Vagina (tissue), 2 donors: Measurements from ENCODE around the gene RPTOR. TPM values are rescaled to one million over a fixed set of nuclear protein-coding genes. Genes with fewer than 3 reads are reported as not detected.

ENCODE experiments used
- DNase-seq, 2 donors: peaks; one replicate each; pipeline ENCODE4 v3.0.0-alpha.2; 2017; ENCODE audit errors: extremely low spot score in 2 of 2
- H3K27ac ChIP-seq: fragments of 200-600 bp; sonication (generic); one replicate; pipeline ENCODE4 v1.5.1; 2019
- H3K27me3 ChIP-seq: fragments of 200-600 bp; sonication (generic); one replicate; pipeline ENCODE4 v1.5.1; 2019
- H3K36me3 ChIP-seq, 2 donors: fragments of 200-600 bp; sonication (generic); one replicate each; pipeline ENCODE4 v1.5.1; 2017 to 2019
- H3K4me1 ChIP-seq: fragments of 200-600 bp; sonication (generic); one replicate; pipeline ENCODE4 v1.5.1; 2019
- H3K4me3 ChIP-seq, 2 donors: fragments of 200-600 bp; sonication (generic); 1 replicate in 1 of 2; 2 replicates in 1 of 2; pipeline ENCODE4 v1.5.1; 2016 to 2019
- H3K9me3 ChIP-seq: fragments of 200-600 bp; sonication (generic); one replicate; pipeline ENCODE4 v1.5.1; 2019
- CTCF ChIP-seq, 3 experiments: fragments of 450-650 bp in 2 of 3; fragments of 200-600 bp in 1 of 3; sonication (generic) in 1 of 3; IDR thresholded peaks; one replicate each; pipeline ENCODE4 v1.5.1; 2017 to 2019; ENCODE audit warnings: antibody characterized with exemption in 3 of 3, mild to moderate bottlenecking in 2 of 3, moderate library complexity in 2 of 3
- POLR2A ChIP-seq, 2 donors: fragments of 450-650 bp; IDR thresholded peaks; one replicate each; pipeline ENCODE4 v1.6.1; 2017; ENCODE audit warnings: antibody characterized with exemption in 2 of 2, mild to moderate bottlenecking in 2 of 2, moderate library complexity in 2 of 2
- POLR2AphosphoS5 ChIP-seq, 2 donors: sonication (generic); formaldehyde crosslinking; IDR thresholded peaks; one replicate each; pipeline ENCODE4 v1.9.0; 2017; ENCODE audit warnings: antibody characterized with exemption in 2 of 2, mild to moderate bottlenecking in 2 of 2, low read depth in 1 of 2; ENCODE audit not compliant: insufficient read depth in 1 of 2
- intact Hi-C: fragments of 100-400 bp; cut with DNase I; formaldehyde crosslinking; loops from one replicate; pipeline ENCODE4 v1.15.1; 2023
- total RNA-seq: library from RNA; depleted of rRNA; stranded (reverse); fragments of >200 nt; gene quantifications from one replicate; pipeline ENCODE4 v1.2.3, GENCODE V29; 2016

Gene RPTOR
- total RNA-seq, 1 donor from 2014 or later = 38.3 TPM

GRCh38 chr17:80604009-80604669 lies 59.5 kb downstream of the RPTOR start:
- H3K4me3 ChIP-seq = no peak overlapping the region
- no peaks in the 10 kb centered on the region for H3K36me3 ChIP-seq
- no peaks in the 10 kb centered on the region for H3K27me3 ChIP-seq
- no peak overlapping the region for H3K27ac ChIP-seq
- TF ChIP-seq POLR2A (IDR thresholded peaks at IDR 0.05) (no peak), CTCF (IDR thresholded peaks at IDR 0.05) (no peak), POLR2AphosphoS5 (IDR thresholded peaks at IDR 0.05; ENCODE audit: insufficient read depth in 1 of 2, low read depth in 1 of 2) (no peak)
- H3K9me3 ChIP-seq = no peaks in the 10 kb centered on the region
- intact Hi-C loops = no loop called here
- H3K4me1 ChIP-seq = peaks cover 8% of the 10 kb centered on the region
- no peak for DNase-seq

GRCh38 chr17:80604670-80605010 lies 60.0 kb downstream of the RPTOR start:
- DNase-seq = no peak
- intact Hi-C loops = no loop called here

GRCh38 chr17:80605326-80606066 lies 60.9 kb downstream of the RPTOR start:
- no peaks in the 10 kb centered on the region for H3K9me3 ChIP-seq
- H3K36me3 ChIP-seq = no peaks in the 10 kb centered on the region
- no peak for DNase-seq
- no peaks in the 10 kb centered on the region for H3K4me1 ChIP-seq
- no peak overlapping the region for H3K4me3 ChIP-seq
- TF ChIP-seq CTCF (IDR thresholded peaks at IDR 0.05) = no peak
- TF ChIP-seq POLR2AphosphoS5 (IDR thresholded peaks at IDR 0.05; ENCODE audit: insufficient read depth in 1 of 2, low read depth in 1 of 2) = no peak
- no peak for TF ChIP-seq POLR2A (IDR thresholded peaks at IDR 0.05)
- H3K27ac ChIP-seq = no peak overlapping the region
- intact Hi-C loops = no loop called here
- no peaks in the 10 kb centered on the region for H3K27me3 ChIP-seq

More at GRCh38 chr17:80604670-80605010, 60.0 kb downstream of the RPTOR start:
- Histone ChIP-seq H3K4me1 (peaks cover 3% of the 10 kb centered on the region), H3K27me3 (no peaks in the 10 kb centered on the region), H3K27ac (no peak overlapping the region), H3K4me3 (no peak overlapping the region), H3K9me3 (no peaks in the 10 kb centered on the region), H3K36me3 (no peaks in the 10 kb centered on the region)
- TF ChIP-seq CTCF (IDR thresholded peaks at IDR 0.05) (no peak), POLR2AphosphoS5 (IDR thresholded peaks at IDR 0.05; ENCODE audit: insufficient read depth in 1 of 2, low read depth in 1 of 2) (no peak), POLR2A (IDR thresholded peaks at IDR 0.05) (no peak)

- Histone ChIP-seq H3K4me3 (no peak overlapping the region), H3K9me3 (no peaks in the 10 kb centered on the region), H3K4me1 (no peaks in the 10 kb centered on the region), H3K27ac (no peak overlapping the region), H3K36me3 (no peaks in the 10 kb centered on the region), H3K27me3 (no peaks in the 10 kb centered on the region)
- no peak for TF ChIP-seq CTCF (IDR thresholded peaks at IDR 0.05)
- TF ChIP-seq POLR2AphosphoS5 (IDR thresholded peaks at IDR 0.05; ENCODE audit: insufficient read depth in 1 of 2, low read depth in 1 of 2) = no peak
- TF ChIP-seq POLR2A (IDR thresholded peaks at IDR 0.05) = no peak
- no peak for DNase-seq
- intact Hi-C loops = no loop called here
Observed at GRCh38 chr17:80608326-80608725, 63.7 kb downstream of the RPTOR start.

GRCh38 chr17:80609757-80610156 lies 65.1 kb downstream of the RPTOR start:
- Histone ChIP-seq H3K4me3 (no peak overlapping the region), H3K36me3 (no peaks in the 10 kb centered on the region), H3K4me1 (no peaks in the 10 kb centered on the region), H3K27ac (no peak overlapping the region), H3K27me3 (no peaks in the 10 kb centered on the region), H3K9me3 (no peaks in the 10 kb centered on the region)
- intact Hi-C loops = no loop called here
- TF ChIP-seq POLR2A (IDR thresholded peaks at IDR 0.05) (no peak), POLR2AphosphoS5 (IDR thresholded peaks at IDR 0.05; ENCODE audit: insufficient read depth in 1 of 2, low read depth in 1 of 2) (no peak), CTCF (IDR thresholded peaks at IDR 0.05) (no peak)
- DNase-seq = no peak
